Pancreas (tissue), 10 donors: ENCODE results near the gene ISYNA1. TPM values are rescaled to one million over a fixed set of nuclear protein-coding genes. Genes with fewer than 3 reads are reported as not detected.

Experiments
- ATAC-seq, 4 donors: fragments of 200-7000 bp; cut with Tn5 transposase; one replicate each; pipeline versions ENCODE4 v1.8.0 to v1.9.1; 2020; ENCODE audit warnings: mild to moderate bottlenecking in 4 of 4, moderate library complexity in 4 of 4
- DNase-seq, 6 donors: peaks; one replicate each; pipeline ENCODE4 v3.0.0-alpha.2; 2020
- FAIRE-seq: peaks from 2 replicates; lab custom pipeline; 2012; peaks lifted over from hg19 to GRCh38; lab: Jason Lieb, UNC
- H3K27ac ChIP-seq, 4 donors: fragments of 200-600 bp; sonication (generic); 1 replicate in 3 of 4; 2 replicates in 1 of 4; pipeline versions ENCODE4 v1.5.0 to v1.8.0; 2020
- H3K27me3 ChIP-seq, 4 donors: fragments of 200-600 bp; one replicate each; pipeline ENCODE4 v1.8.0; 2021
- H3K36me3 ChIP-seq, 3 donors: fragments of 200-600 bp; sonication (generic) in 1 of 3; one replicate each; pipeline versions ENCODE4 v1.5.0 to v1.8.0; 2020 to 2021
- H3K4me1 ChIP-seq, 3 donors: fragments of 200-600 bp; one replicate each; pipeline ENCODE4 v1.8.0; 2021
- H3K4me3 ChIP-seq, 4 donors: fragments of 200-600 bp; sonication (generic) in 2 of 4; one replicate each; pipeline versions ENCODE4 v1.5.0 to v1.8.0; 2020 to 2021
- H3K9me3 ChIP-seq, 4 donors: fragments of 200-600 bp; one replicate each; pipeline ENCODE4 v1.8.0; 2021
- WGBS, 2 donors: extraction: QIAGEN DNeasy Blood & Tissue Kit; methylation state at CpG; one replicate each; pipeline ENCODE4 v1.1.7; 2013; 5-methylcytosine and 5-hydroxymethylcytosine counted together
- intact Hi-C, 3 donors: fragments of 100-400 bp; cut with DNase I; formaldehyde crosslinking; loops; one replicate each; pipeline versions ENCODE4 v1.11.1 to v1.14.2; 2022
- polyA plus RNA-seq, 2 donors: library from polyadenylated mRNA; stranded (reverse); fragments of 200-250 nt; gene quantifications; one replicate each; pipeline ENCODE4 v1.2.3, GENCODE V29; 2013
- total RNA-seq, 6 donors: library from RNA; stranded (reverse); fragmentation: NEBNext Ultra II Directional in 4 of 6; extraction: Animal tissue kit (Norgen Biotek cat#: 25700) in 4 of 6; gene quantifications; one replicate each; pipeline versions ENCODE4 v1.2.1 to v1.2.4, GENCODE V29; 2021 to 2023
- TF ChIP-seq, protein P1 (sequence below), 4 donors: fragments of 200-600 bp; sonication (generic) in 3 of 4; IDR thresholded peaks; one replicate each; pipeline versions ENCODE4 v1.5.0 to v1.8.0; 2021; ENCODE audit warnings: antibody characterized with exemption in 4 of 4
- donor health status: healthy with polysubstance abuse.
- donor health status: DM: no; HTN: no; CAD: no; lungs with moderate emphysema.
- donor health status: DM: no; HTN: no; CAD: no.
- donor health status: control.
- donor health status: control.
- donor health status: Bipolar disorder and iron deficiency.
- donor health status: DM: yes; HTN: yes; CAD: no.
- donor health status: DM: no; HTN: no; CAD: no.
- donor health status: DM: no; HTN: no; CAD: no.
- donor health status: DM: yes; HTN: yes; CAD: no.

ISYNA1 gene
- total and polyA plus RNA-seq, 8 donors: 26.1 to 309 (median 48.2) TPM

DNA sequence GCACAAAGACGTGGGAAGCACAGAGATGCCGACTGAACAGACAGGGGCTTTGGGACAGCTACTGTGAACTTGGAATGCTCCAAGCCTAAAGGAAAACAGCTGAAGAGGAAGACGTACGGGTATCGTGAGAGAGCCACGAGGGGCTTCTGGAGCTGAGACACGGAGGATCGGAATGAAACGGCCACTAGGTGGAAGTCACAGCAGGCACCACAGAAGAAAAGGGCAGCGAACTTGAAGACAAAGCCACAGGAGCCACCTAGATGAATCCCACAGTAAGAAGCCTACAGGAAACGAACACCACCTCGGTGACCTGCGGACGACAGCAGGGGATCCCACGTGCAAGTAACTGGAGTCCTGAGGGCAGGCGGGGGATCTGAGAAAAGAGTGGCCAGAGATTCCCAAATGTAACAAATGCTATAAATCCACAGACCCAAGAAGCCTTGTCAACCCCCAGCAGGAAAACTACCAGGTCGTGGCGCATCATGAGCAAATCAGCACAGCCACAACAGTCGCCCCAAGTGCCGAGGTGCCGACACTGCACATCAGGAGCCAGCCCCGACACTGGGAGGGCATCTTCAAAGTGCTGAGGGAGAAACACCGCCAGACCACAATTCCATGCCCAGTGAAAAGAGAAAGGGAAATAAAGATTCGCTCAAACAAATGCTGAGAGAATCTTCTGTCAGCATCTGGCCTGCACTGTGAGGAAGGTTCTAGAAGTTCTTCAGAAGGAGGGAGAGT lies 39.3 kb upstream of the ISYNA1 start:
- FAIRE-seq (no peak), DNase-seq (no peak)
- peaks cover 6 to 25% (median 10%) of the 10 kb centered on the region in 3 donors for H3K4me1 ChIP-seq

DNA sequence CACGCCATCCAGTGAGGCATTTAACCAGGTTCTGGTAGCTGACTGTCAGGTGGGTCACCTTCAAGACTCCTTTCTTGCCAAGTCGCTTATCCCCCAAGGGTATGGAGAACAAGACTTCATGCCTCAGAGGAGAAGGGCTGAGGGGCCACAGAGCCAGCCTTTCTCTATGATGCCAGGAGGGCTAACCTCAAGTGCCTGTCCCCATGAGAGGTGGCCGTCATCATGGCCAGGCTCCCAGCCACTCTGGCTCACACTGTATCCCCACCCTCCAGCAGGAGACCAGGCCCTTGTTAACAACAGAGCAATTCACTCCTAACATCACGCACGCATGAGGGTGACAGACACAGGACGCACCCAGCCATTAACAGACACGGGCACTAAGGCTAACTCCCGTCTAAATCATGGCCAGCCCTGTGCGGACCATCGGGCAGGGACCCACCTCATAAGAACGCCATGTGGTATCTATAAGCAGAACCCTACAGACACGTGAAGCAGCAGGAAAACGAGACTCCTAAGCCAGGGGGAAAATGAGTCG lies 38.6 kb upstream of the ISYNA1 start:
- FAIRE-seq (no peak), ATAC-seq (no peak), DNase-seq (no peak)
- Histone ChIP-seq H3K9me3 (no peaks in the 10 kb centered on the region), H3K4me3 (no peak overlapping the region), H3K27ac (no peak overlapping the region), H3K36me3 (no peaks in the 10 kb centered on the region), H3K4me1 (peaks cover 6 to 25% (median 10%) of the 10 kb centered on the region in 3 donors), H3K27me3 (no peaks in the 10 kb centered on the region)
- intact Hi-C loops: loop anchor here in 1 of 3 donors (10.0 kb wide), 1 partner anchor 88 kb away; no protein-coding TSS in a partner anchor
- TF ChIP-seq, protein P1, sequence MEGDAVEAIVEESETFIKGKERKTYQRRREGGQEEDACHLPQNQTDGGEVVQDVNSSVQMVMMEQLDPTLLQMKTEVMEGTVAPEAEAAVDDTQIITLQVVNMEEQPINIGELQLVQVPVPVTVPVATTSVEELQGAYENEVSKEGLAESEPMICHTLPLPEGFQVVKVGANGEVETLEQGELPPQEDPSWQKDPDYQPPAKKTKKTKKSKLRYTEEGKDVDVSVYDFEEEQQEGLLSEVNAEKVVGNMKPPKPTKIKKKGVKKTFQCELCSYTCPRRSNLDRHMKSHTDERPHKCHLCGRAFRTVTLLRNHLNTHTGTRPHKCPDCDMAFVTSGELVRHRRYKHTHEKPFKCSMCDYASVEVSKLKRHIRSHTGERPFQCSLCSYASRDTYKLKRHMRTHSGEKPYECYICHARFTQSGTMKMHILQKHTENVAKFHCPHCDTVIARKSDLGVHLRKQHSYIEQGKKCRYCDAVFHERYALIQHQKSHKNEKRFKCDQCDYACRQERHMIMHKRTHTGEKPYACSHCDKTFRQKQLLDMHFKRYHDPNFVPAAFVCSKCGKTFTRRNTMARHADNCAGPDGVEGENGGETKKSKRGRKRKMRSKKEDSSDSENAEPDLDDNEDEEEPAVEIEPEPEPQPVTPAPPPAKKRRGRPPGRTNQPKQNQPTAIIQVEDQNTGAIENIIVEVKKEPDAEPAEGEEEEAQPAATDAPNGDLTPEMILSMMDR (IDR thresholded peaks at IDR 0.05): no peak
- WGBS, 2 donors: 89 to 92% methylated on average over 13 to 14 of the region's 14 CpGs

More for the DNA sequence above, 39.3 kb upstream of the ISYNA1 start:
- peak overlapping the region in 1 of 4 donors; percentile 23 for H3K27ac ChIP-seq
- intact Hi-C loops: loop anchor here in 1 of 3 donors (10.0 kb wide), 1 partner anchor 88 kb away; no protein-coding TSS in a partner anchor
- WGBS, 2 donors: 88 to 90% methylated on average over 24 of the region's 24 CpGs
- no peak overlapping the region for H3K4me3 ChIP-seq
- no peak for ATAC-seq
- H3K9me3 ChIP-seq: no peaks in the 10 kb centered on the region
- no peaks in the 10 kb centered on the region for H3K27me3 ChIP-seq
- TF ChIP-seq, protein P1 (IDR thresholded peaks at IDR 0.05): no peak
- no peaks in the 10 kb centered on the region for H3K36me3 ChIP-seq

DNA sequence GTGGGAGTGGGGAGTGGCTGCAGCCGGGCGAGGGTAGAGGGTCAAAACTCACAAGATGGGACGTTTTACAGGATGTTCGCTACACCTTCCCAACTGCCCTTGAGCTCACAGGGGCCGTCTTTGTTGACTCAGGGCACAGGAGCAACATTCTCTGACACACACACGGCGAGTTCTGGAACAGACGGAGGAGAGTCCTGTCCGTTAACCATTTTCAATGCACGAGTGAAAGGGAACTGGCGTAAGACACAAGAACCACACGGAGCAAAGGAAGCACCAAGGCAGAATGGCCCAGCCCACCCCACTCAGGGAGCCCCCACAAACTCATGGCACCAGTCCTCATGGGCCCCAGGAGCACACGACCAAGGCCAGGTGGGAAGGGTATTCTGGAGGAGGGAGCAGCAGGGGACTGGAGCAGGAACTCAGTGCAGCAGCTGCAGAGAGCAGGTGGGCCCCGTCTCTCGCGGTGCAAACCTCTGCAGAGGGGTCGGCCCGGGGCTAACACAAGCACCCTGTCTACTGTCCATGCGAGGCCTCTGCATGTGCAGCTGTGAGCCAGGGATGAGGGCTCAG lies 37.9 kb upstream of the ISYNA1 start:
- H3K27ac ChIP-seq: peak overlapping the region in 1 of 4 donors; percentile 17
- TF ChIP-seq, protein P1 (IDR thresholded peaks at IDR 0.05): no peak
- no peaks in the 10 kb centered on the region for H3K36me3 ChIP-seq
- no peaks in the 10 kb centered on the region for H3K9me3 ChIP-seq
- DNase-seq: no peak
- intact Hi-C loops: loop anchor here in 1 of 3 donors (10.0 kb wide), 1 partner anchor 89 kb away; no protein-coding TSS in a partner anchor
- WGBS, 2 donors: 70 to 72% methylated on average over 19 of the region's 19 CpGs
- no peak for FAIRE-seq
- no peak overlapping the region for H3K4me3 ChIP-seq
- H3K27me3 ChIP-seq: no peaks in the 10 kb centered on the region
- peaks cover 6 to 25% (median 10%) of the 10 kb centered on the region in 3 donors for H3K4me1 ChIP-seq
- ATAC-seq: no peak

DNA sequence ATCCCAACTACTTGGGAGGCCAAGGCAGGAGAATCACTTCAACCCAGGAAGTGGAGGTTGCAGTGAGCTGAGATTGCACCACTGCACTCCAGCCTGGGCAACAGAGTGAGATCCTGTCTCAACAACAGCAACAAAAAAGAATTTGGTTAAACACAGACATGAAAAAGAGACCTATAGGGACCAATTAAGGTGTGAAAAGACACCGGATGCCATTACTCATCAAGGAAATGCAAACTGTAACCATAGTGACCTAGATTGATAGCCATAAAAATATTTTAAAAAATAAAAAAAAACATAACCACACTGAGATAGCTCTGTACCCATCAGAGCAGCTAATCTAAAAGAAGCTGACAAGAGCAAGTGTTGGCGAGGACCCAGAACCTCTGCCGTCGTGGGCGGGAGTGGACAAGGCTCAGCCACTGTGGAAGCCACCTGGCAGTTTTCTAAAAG lies 37.1 kb upstream of the ISYNA1 start:
- ATAC-seq (no peak), FAIRE-seq (no peak), DNase-seq (no peak)
- Histone ChIP-seq H3K4me3 (no peak overlapping the region), H3K27ac (peak overlapping the region in 1 of 4 donors; percentile 17), H3K27me3 (no peaks in the 10 kb centered on the region), H3K9me3 (no peaks in the 10 kb centered on the region), H3K4me1 (peaks cover 0 to 17% (median 4%) of the 10 kb centered on the region in 3 donors), H3K36me3 (no peaks in the 10 kb centered on the region)
- TF ChIP-seq, protein P1 (IDR thresholded peaks at IDR 0.05): no peak
- WGBS, 2 donors: 67 to 68% methylated on average over 5 of the region's 5 CpGs
- intact Hi-C loops: loop anchor here in 1 of 3 donors (10.0 kb wide), 1 partner anchor 90 kb away; no protein-coding TSS in a partner anchor
